ENCODE measurements around the gene UBR3.
A peak's percentile ranks its signal among the peaks of the same experiment; 100 is the strongest.
"Not testable (repeated sequence)": the region's sequence is repeated elsewhere in the genome, so short reads cannot be mapped to it uniquely, and the experiment has no call there.

Gene UBR3, protein sequence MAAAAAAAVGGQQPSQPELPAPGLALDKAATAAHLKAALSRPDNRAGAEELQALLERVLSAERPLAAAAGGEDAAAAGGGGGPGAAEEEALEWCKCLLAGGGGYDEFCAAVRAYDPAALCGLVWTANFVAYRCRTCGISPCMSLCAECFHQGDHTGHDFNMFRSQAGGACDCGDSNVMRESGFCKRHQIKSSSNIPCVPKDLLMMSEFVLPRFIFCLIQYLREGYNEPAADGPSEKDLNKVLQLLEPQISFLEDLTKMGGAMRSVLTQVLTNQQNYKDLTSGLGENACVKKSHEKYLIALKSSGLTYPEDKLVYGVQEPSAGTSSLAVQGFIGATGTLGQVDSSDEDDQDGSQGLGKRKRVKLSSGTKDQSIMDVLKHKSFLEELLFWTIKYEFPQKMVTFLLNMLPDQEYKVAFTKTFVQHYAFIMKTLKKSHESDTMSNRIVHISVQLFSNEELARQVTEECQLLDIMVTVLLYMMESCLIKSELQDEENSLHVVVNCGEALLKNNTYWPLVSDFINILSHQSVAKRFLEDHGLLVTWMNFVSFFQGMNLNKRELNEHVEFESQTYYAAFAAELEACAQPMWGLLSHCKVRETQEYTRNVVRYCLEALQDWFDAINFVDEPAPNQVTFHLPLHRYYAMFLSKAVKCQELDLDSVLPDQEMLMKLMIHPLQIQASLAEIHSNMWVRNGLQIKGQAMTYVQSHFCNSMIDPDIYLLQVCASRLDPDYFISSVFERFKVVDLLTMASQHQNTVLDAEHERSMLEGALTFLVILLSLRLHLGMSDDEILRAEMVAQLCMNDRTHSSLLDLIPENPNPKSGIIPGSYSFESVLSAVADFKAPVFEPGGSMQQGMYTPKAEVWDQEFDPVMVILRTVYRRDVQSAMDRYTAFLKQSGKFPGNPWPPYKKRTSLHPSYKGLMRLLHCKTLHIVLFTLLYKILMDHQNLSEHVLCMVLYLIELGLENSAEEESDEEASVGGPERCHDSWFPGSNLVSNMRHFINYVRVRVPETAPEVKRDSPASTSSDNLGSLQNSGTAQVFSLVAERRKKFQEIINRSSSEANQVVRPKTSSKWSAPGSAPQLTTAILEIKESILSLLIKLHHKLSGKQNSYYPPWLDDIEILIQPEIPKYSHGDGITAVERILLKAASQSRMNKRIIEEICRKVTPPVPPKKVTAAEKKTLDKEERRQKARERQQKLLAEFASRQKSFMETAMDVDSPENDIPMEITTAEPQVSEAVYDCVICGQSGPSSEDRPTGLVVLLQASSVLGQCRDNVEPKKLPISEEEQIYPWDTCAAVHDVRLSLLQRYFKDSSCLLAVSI (N-terminal part only)
- total RNA-seq = 84.2 to 101 reads per million in 2 donors

DNA sequence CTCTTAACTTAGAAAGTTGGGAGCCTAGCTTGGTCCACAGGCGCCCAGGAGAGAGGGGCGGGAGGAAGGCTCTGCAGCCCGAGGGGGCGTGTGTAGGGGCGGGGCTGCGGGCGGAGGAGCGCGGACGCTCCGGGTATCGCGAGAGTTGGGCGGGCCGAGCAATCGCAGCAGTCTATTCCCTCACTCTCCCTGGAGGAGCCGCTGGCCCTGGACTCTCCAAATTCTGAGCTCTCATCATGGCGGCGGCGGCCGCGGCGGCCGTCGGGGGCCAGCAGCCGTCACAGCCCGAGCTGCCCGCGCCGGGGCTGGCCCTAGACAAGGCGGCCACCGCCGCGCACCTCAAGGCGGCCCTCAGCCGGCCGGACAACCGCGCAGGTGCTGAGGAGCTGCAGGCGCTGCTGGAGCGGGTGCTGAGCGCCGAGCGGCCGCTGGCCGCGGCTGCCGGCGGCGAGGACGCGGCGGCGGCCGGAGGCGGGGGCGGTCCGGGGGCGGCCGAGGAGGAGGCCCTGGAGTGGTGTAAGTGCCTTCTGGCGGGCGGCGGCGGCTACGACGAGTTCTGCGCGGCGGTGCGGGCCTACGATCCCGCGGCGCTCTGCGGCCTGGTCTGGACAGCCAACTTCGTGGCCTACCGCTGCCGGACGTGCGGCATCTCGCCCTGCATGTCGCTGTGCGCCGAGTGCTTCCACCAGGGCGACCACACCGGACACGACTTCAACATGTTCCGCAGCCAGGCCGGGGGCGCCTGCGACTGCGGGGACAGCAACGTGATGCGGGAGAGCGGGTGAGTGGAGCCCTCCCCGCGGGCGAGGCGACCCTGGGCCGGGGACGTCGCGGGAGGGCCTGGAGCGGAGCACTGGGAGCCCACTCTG, at the start of gene UBR3:
TSS of gene UBR3 (plus strand) at position 183 of the 869 bp plus-strand sequence. CDS start at position 237, 54 bp downstream.
- peak; percentile 82 to 93 (median 84) for DNase-seq

DNA sequence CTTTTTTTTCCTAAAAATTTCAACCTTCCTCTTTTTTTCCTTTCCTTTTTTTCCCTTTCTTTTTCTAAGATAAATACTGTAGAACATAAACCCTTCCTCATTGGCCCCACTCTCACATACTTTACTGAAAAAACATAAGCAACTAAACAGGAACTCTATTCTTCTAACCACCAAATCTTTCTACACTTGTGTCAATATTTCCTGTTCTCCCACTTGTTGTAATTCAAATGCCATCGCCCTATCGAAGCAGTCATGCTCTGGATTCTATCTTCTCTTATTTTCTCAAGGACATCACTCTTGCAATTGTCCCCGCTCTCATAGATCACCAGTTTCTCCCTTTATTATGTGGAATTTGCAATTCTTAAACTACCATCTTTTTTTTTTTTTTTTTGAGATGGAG, 48.8 kb upstream of the UBR3 start:
- no peak for DNase-seq

DNA sequence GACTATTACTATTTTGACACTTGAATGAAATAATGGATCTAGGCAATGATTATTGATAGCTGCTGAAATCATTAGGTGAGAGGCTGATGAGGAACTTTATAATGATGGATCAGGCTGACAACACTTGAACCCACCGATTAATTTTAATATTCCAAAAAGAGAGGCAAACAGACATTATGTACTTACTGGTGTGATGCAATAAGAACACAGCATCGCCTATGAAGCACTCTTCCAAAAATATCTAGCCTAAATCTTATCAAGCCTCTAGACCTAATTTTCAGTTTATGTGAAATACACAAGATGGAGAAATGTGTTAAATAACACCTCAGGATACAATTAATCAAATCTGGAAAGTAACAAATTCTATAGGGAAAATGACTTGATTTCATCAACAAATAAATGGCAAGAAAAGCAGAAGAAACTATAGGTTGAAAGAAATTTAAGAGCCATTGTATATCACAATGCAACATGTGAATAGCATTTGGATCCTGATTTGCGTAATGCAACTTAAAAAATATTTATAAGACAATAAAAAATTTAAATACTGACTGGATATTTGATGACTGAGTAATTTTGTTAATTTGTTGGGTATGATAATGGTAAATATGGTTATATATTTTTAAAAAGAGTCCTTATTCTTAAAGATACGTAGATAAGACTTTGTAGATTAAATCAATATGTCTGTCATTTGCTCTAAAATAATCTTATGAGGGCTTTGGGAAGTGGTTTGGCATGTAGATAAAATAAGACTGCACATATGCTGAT, 45.8 kb upstream of the UBR3 start:
- DNase-seq = no peak

DNA sequence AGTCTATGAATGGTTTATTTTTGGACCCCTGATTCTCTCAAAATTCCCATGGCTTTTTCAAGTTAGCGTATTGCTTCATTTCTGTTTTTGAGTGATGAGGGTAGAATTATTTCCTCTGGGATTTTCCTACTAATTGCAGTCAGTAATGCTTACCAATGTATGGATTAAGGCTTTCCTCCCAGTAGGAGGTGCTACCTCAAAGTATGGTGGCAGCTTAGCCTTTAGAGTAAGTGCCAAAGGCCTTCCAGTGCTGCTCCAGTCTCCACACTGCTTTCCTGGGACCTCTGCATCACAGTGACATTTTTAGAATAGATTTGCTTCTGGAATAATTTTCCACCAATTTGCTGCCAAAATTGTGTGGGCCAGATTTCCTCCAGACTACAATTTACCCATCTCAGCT, 44.7 kb upstream of the UBR3 start:
- DNase-seq = no peak

DNA sequence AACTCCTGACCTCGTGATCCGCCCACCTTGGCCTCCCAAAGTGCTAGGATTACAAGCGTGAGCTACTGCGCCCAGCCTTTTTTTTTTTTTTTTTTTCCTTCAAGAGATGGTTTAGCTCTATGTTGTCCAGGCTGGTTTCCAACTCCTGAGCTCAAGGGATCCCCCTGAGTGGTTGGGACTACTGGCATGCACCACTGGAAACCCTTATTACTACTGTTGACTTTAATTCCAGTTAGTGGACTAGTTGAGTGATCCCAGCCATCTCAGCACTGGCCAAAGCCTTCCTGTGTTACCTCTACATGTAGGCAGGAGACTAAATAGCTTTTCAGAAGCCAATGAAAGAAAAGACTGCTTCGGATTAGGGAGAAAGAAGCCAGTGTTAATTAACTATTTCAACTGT, 36.7 kb upstream of the UBR3 start:
- no peak for DNase-seq

DNA sequence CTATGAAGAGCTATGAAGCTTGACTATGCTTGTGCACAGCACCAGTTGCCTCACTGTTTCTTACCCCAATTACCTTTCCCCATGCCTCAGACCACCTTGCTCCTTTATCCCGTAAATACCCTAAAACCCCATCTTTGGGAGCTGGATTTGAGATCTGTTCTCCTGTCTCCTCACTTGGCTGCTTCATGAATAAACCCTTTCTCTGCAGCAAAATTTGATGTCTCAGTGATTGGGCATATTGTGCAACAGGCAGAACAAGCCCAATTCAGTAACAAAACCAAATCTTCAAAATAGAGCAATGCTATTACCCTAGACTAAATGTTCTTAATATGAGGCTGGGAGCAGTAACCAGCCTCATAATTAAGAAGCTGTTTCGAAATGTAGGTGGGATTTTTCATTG, 32.1 kb upstream of the UBR3 start:
- DNase-seq = no peak

DNA sequence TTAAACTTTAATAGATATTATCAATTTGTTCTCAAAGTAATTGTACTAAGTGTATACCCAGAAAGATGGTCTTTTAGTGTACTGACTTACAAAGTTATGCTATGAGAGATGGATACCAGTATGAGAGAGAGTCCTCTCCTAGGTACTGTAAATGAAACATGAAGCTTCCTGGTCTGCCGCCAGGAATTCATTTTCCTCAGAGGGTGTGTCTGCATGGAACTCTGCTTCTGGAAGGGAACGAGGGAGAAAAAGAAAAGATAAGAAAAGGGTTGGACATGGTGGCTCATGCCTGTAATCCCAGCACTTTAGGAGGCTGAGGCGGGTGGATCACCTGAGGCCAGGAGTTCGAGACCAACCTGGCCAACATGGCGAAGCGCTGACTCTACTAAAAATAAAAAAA, 30.8 kb upstream of the UBR3 start:
- no peak for DNase-seq

DNA sequence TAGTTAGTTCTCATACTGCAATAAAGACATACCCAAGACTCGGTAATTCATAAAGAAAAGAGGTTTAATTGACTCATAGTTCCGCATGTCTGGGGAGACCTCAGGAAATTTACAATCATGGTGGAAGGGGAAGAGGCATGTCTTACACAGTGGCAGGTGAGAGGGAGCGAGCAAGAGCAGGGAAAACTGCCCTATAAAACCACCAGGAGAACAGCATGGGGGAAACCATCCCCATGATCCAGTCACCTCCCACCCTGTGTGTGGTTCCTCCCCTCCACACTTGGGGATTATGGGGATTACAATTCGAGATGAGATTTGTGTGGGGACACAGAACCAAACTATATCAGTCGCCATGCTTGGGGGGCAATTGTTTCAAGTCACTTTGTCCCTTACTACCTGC, 29.7 kb upstream of the UBR3 start:
- DNase-seq = no peak

DNA sequence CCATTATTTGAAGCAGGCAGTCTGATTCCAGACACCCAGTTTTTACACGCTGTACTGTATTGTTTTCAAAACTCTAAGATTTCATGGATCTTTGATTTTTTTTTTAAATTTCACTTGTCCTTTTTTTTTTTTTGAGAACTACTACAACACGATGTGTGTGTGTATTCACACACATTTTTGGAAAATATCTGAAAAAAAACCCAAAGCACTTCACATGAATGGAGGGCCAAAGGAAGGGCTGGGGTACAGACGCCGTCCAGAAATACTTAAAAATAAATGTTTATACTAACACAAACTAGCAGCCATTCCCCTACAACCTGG, 28.9 kb upstream of the UBR3 start:
- DNase-seq = no peak

DNA sequence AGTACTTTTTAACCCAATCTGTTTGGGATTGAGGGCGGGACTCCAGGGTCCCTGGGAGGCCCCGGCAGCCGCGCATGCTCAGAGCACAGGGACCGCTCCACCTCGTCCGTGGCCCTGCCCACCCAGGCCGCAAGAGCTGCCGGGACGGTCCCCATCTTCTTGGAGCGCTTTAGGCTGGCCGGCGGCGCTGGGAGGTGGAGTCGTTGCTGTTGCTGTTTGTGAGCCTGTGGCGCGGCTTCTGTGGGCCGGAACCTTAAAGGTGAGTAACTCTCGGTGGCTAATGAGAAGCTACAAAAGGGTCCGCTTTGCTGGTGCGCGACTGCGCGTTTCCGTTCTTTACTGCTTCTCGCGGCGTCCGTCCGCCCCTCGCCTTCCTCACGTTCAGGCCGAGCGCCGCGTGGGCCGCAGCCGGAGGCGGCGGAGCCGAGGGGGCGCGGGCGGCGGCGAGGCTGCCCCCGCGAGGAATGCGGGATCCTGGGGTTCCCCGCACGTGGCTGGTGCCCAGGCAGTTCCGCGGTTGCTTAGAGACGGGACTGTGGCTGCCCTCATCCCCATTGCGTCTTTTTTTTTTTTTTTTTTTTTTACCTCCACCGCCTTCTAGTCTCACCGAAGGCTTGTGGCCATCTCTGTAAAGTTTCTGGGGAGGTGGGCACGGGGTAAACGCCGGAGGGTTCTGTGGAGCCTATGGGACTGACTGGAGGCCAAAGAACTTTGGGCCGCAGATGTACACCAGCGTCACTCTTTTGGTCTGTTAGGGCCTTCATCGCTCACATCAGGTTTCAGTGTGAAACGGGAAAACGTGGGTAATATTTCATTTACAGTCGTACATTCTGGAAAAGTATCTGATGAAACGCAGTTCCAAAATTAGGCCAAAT, 28.3 kb upstream of the UBR3 start, which contains the start of gene SSB:
TSS of gene SSB (plus strand) at position 154 of the 875 bp plus-strand sequence. CDS start 2,090 bp downstream, outside the sequence.
- peak; percentile 81 to 96 (median 88) for DNase-seq

DNA sequence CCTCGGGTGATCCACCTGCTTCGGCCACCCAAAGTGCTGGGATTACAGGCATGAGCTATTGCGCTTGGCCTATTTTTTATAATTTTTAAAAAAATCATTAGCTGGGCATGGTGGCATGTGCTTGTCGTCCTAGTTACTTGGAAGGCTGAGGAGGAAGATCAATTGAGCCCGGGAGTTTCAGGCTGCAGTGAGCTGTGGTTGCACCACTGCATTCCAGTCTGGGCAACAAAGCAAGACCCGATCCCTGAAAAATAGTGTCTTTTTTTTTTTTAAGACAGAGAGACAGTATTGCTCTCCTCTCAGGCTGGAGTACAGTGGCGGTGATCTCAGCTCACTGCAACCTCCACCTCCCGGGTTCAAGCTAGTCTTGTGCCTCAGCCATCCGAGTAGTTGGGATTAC, 23.8 kb upstream of the UBR3 start:
- no peak for DNase-seq

DNA sequence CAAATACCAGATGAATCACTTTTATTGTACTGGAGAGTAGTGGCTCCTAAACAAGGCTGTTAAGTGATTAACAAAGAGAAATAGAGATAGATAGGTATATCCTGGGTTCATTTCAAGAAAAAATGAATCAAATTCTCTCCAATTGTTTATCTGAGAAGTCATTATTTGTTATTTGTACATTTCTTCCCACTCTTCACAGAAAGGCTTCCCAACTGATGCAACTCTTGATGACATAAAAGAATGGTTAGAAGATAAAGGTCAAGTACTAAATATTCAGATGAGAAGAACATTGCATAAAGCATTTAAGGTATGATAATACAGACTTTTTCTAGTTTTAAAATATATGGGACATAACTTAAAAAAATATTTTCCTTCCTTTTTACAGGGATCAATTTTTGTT, 20.7 kb upstream of the UBR3 start:
- DNase-seq = no peak

DNA sequence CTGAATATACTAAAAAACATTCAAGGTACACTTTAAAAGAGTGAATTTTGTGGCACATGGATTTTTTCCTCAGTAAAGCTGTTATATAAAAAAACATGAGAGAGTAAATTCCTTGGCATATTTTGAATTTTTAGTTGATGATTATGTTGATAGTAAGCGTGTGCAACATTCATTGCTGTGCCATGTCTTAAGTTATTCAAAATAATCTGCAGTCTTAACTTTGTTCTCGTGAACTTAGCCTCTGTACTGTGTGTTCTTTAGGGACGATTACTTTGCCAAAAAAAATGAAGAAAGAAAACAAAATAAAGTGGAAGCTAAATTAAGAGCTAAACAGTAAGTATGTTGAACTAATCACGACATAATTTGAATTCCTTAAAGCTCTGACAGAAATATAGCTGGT, 19.0 kb upstream of the UBR3 start:
- no peak for DNase-seq

DNA sequence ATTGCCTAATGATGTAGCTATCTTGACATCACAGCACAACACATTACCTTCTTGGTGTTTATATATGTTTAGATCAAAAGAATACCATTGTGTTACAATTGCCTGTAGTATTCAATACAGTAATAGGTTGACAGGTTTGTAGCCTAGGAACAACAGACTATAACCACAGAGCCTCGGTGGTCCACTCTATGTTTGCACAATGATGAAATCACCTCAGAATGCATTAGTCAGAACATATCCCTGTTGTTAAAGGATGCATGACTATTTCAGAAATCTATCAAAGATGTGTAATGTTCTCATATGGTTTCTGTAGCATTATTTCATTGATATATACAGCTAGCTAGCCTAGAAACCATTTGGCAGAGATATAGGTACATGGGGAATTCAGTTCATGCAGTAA, 11.4 kb upstream of the UBR3 start:
- DNase-seq = no peak

DNA sequence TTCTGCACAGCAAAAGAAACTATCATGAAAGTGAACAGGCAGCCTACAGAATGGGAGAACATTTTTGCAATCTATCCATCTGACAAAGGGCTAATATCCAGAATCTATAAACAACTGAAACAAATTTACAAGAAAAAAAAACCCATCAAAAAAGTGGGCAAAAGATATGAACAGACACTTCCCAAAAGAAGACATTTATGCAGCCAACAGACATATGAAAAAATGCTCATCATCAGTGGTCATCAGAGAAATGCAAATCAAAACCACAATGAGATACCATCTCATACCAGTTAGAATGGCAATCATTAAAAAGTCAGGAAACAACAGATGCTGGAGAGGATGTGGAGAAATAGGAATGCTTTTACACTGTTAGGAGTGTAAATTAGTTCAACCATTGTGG, 10.3 kb upstream of the UBR3 start:
- not testable (repeated sequence) for DNase-seq

DNA sequence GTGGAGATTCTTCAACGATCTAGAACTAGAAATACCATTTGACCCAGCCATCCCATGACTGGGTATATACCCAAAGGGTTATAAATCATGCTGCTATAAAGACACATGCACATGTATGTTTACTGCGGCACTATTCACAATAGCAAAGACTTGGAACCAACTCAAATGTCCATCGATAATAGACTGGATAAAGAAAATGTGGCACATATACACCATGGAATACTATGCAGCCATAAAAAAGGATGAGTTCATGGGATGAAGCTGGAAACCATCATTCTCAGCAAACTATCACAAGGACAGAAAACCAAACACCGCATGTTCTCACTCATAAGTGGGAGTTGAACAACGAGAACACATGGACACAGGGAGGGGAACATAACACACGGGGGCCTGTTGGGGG, 9.9 kb upstream of the UBR3 start:
- not testable (repeated sequence) for DNase-seq

DNA sequence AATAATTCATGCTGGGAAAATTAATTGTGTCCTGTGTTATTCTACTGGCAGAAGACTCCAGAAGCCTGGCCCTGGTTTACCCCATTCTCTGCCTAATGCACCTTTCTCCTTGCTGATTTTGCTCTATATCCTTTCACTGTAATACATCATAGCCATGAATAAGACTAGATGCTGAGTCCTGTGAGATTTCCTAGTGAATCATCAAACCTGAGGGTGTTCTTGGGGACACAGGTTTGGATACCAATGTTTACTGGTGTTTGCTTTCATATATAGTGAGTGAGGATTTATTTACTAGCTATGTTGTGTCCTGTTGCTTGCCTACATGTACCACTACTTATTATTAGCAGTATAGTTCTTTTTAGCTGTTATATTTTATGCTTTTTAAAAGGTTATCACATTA, 9.0 kb upstream of the UBR3 start:
- no peak for DNase-seq

DNA sequence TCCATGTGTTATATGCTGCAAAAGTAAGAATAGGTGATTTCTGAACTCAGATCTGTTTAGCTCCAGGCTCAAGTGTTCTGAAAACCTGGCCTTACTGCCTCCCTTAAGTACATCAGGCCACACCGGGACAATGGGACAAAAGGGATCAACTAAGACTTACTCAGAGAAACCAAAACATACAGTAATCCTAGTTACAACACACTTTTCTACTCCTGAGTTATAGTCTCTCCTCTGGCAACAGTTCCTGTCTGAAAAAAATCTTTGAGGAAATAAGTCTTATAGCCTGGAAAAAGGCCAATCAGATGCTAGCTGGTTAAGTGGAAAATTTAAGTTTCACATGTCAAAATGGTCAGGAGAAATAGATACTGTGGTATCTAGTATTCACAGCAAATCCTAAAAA, 8.1 kb upstream of the UBR3 start:
- no peak for DNase-seq

DNA sequence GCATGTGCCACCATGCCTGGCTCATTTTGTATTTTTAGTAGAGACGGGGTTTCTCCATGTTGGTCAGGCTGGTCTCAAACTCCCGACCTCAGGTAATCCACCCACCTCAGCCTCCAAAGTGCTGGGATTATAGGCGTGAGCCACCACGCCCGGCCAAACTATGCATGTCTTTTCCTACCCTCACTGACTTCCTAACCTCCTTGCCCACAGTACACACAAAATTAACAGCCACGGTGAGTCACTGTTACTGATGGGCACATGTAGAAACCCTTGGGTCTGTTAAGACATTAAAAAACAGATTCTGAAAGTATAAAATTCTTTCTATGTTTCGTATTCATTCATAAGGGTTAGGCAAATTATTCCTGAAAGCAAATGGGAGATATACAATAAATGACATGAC, 7.2 kb upstream of the UBR3 start:
- DNase-seq = not testable (repeated sequence)

DNA sequence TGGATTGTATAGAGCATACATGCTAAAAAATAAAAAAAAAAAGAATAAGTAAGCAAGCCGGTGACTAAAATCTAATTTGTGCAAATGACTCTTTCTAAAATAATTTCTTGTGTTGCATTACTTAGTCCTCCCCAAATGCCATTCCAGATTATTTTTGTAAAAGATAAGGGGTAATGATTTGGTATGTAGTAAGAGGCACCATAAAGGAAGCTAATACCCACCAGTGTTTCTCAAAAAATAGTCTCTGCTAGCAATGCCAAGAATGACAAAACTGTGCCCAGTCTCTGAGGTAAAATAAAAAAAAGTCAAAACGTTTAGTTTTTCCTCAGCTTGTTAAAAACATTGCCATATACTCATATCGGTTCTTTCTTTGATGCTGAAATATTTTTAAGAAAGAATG, 5.2 kb upstream of the UBR3 start:
- no peak for DNase-seq
